ENCODE measurements around the gene DUSP15.

The DUSP15 gene

DNA sequence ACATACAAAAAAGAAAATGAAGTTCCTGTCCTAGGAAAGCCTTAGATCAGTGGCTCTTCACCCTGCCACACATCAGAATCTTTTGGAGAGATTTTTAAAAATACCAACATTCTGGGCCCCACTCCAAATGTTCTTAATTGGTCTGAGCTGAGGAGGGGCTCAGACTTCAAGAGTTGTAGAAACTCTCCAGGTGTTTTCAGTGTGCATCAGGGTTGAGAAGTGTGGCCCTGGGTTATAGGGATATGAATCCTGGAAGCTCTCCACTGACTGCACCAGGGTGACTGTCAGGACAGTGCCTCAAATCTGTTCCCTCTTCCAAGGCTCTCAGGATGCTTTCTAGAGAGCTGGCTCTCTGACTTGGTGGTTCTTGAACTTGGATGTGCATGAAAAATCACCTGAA is 56.7 kb downstream of the DUSP15 start:
- Histone ChIP-seq H3K36me3 (ENCODE audit: insufficient read depth, low read length) (no peaks in the 10 kb centered on the region), H3K27me3 (ENCODE audit: insufficient read depth, low read length) (no peaks in the 10 kb centered on the region), H3K27ac (ENCODE audit: low read depth, low read length, poor library complexity, severe bottlenecking) (no peak overlapping the region), H4K20me1 (ENCODE audit: insufficient read depth, low read length) (no peaks in the 10 kb centered on the region), H2AFZ (ENCODE audit: low read length) (no peak overlapping the region), H3K4me1 (ENCODE audit: insufficient read depth, low read length, severe bottlenecking) (no peaks in the 10 kb centered on the region), H3K9me3 (ENCODE audit: low read length) (no peaks in the 10 kb centered on the region), H3K79me2 (ENCODE audit: insufficient read depth, low read length) (no peaks in the 10 kb centered on the region), H3K4me3 (ENCODE audit: low read depth, low read length, poor library complexity, severe bottlenecking) (no peak overlapping the region), H3K4me2 (ENCODE audit: low read length) (no peak overlapping the region), H3F3A (ENCODE audit: insufficient read depth, low read length) (no peaks in the 10 kb centered on the region), H3K9ac (ENCODE audit: low read length) (no peak overlapping the region), H3K9me2 (ENCODE audit: low read depth, low read length) (no peaks in the 10 kb centered on the region)
- TF ChIP-seq, protein P1, sequence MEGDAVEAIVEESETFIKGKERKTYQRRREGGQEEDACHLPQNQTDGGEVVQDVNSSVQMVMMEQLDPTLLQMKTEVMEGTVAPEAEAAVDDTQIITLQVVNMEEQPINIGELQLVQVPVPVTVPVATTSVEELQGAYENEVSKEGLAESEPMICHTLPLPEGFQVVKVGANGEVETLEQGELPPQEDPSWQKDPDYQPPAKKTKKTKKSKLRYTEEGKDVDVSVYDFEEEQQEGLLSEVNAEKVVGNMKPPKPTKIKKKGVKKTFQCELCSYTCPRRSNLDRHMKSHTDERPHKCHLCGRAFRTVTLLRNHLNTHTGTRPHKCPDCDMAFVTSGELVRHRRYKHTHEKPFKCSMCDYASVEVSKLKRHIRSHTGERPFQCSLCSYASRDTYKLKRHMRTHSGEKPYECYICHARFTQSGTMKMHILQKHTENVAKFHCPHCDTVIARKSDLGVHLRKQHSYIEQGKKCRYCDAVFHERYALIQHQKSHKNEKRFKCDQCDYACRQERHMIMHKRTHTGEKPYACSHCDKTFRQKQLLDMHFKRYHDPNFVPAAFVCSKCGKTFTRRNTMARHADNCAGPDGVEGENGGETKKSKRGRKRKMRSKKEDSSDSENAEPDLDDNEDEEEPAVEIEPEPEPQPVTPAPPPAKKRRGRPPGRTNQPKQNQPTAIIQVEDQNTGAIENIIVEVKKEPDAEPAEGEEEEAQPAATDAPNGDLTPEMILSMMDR (IDR thresholded peaks at IDR 0.05; ENCODE audit: low read length) = no peak
- no peak for TF ChIP-seq EZH2 (IDR thresholded peaks at IDR 0.05; ENCODE audit: borderline replicate concordance, low read length)

DNA sequence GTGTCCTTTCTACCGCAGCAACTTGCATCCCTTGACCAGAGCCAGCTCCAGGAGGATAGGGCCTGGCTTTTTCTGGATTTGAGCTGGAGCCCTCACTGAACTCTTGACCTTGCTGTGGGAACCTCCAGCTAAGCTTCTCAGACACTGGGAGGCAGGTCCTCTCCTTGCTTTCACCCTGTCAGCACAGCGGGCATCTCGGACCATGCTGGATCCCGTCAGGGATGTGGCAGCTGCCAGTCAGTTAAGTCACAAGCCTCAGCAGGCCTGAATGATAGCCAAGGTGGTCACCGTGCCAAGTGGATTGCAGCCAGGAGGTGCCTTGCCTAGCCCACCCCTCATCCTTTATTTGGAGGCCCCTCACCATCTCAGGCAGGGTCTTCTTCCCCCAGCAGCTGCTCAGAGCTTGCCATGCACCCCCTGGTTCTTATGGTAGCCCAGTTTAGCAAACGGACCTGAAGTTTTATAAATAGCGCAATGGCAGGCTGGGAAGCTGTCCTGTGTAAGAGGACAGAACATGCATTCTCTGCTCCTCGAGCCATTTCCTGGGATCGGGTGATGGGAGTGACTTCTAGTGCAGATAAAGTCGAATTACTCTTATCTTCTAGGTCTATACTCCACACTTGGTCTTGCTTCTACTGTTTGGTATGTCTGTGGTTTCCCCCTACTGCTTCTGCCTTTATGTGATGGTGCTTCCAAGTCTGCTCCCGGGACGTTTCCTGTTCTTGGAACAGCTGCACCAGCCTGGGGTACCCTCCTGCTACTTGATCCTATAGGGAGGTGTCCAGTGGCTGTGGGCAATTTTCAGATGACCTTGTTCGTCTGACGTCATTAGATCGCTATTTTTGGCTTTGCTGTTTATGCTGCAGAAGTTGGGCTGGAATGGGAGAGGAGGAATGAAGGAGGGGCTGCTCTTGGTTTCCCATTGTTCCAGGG is 58.3 kb downstream of the DUSP15 start:
- Histone ChIP-seq H2AFZ (ENCODE audit: low read length) (no peak overlapping the region), H3K27me3 (ENCODE audit: insufficient read depth, low read length) (no peaks in the 10 kb centered on the region), H3K4me1 (ENCODE audit: insufficient read depth, low read length, severe bottlenecking) (no peaks in the 10 kb centered on the region), H3K4me2 (ENCODE audit: low read length) (no peak overlapping the region), H3K9ac (ENCODE audit: low read length) (no peak overlapping the region), H4K20me1 (ENCODE audit: insufficient read depth, low read length) (no peaks in the 10 kb centered on the region), H3K36me3 (ENCODE audit: insufficient read depth, low read length) (peaks cover 4% of the 10 kb centered on the region; the same call in 1 of the 2 replicates), H3K9me2 (ENCODE audit: low read depth, low read length) (no peaks in the 10 kb centered on the region), H3K9me3 (ENCODE audit: low read length) (no peaks in the 10 kb centered on the region), H3F3A (ENCODE audit: insufficient read depth, low read length) (no peaks in the 10 kb centered on the region), H3K27ac (ENCODE audit: low read depth, low read length, poor library complexity, severe bottlenecking) (no peak overlapping the region), H3K4me3 (ENCODE audit: low read depth, low read length, poor library complexity, severe bottlenecking) (no peak overlapping the region), H3K79me2 (ENCODE audit: insufficient read depth, low read length) (no peaks in the 10 kb centered on the region)
- TF ChIP-seq EZH2 (IDR thresholded peaks at IDR 0.05; ENCODE audit: borderline replicate concordance, low read length) = no peak
- TF ChIP-seq, protein P1 (IDR thresholded peaks at IDR 0.05; ENCODE audit: low read length) = no peak

DNA sequence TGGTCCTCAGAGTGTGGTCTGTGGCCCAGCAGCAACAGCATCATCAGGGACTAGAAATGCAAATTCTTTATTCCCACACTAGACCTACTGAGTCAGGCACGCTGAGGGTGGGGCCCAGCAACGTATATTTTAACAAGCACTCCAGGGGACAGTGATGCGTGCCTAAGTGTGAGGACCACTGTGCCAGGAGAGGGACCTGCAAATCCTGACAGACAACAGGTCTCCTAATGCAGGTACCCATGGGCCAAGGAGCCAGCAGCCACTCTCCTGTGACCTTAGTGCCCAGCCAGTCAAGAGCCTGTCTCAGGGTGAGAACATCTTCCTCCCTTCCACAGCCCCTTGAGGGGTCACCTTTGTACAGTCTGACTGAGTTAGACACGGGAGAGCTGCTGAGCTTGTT is 59.1 kb downstream of the DUSP15 start:
- Histone ChIP-seq H3K4me1 (ENCODE audit: insufficient read depth, low read length, severe bottlenecking) (no peaks in the 10 kb centered on the region), H3K36me3 (ENCODE audit: insufficient read depth, low read length) (peaks cover 10% of the 10 kb centered on the region; the same call in 1 of the 2 replicates), H3K9ac (ENCODE audit: low read length) (no peak overlapping the region), H3K79me2 (ENCODE audit: insufficient read depth, low read length) (no peaks in the 10 kb centered on the region), H3K4me3 (ENCODE audit: low read depth, low read length, poor library complexity, severe bottlenecking) (no peak overlapping the region), H3K27ac (ENCODE audit: low read depth, low read length, poor library complexity, severe bottlenecking) (no peak overlapping the region), H3F3A (ENCODE audit: insufficient read depth, low read length) (no peaks in the 10 kb centered on the region), H3K4me2 (ENCODE audit: low read length) (no peak overlapping the region), H3K27me3 (ENCODE audit: insufficient read depth, low read length) (no peaks in the 10 kb centered on the region), H4K20me1 (ENCODE audit: insufficient read depth, low read length) (no peaks in the 10 kb centered on the region), H2AFZ (ENCODE audit: low read length) (no peak overlapping the region), H3K9me2 (ENCODE audit: low read depth, low read length) (no peaks in the 10 kb centered on the region), H3K9me3 (ENCODE audit: low read length) (no peaks in the 10 kb centered on the region)
- TF ChIP-seq, protein P1 (IDR thresholded peaks at IDR 0.05; ENCODE audit: low read length) = no peak
- TF ChIP-seq EZH2 (IDR thresholded peaks at IDR 0.05; ENCODE audit: borderline replicate concordance, low read length) = no peak
